Measurements from ENCODE around the gene LPXN.

LPXN gene

DNA sequence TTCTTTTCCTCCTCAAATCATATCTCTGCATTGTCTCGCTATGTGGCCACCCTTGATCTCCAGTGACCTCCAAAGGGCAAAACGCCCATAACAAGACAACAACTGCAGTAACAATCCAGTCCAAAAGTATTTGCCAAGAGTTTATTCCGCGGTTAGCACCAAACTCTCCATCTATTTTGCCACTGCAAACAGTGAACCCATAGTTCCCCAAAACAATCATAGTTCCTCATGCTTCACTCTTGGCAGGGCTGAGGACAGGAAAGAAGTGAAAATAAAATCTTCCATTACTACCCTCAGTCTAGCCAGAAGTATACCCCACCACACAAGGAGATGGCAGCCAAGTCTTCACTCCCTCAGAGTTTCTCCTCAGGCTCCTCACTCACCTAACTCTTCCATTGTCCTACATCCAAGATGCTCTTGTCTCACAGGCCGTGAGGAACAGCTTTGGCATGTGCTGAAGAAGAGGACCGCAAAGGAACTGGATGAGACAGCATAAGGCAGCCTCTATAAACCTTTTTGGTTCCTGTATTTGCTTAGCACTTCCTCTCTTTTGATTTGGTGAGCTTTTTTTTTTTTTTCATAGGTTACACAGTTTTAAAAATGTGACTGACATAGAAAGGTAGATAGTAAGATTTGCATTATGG, at the start of gene LPXN:
Gene LPXN, minus strand, starts transcription at position 480 of the 644 bp plus-strand sequence. Its CDS starts 84 bp downstream, at position 396.
- peak in 1 of 10 donors; percentile 14 for DNase-seq
- intact Hi-C loops (cut with DNase I), result loop anchor here (2.0 kb wide), 1 partner anchor 99 kb away; no protein-coding TSS in a partner anchor

GRCh38 chr11:58625086-58625485, 49.4 kb upstream of the LPXN start:
- DNase-seq, result no peak
- intact Hi-C loops (cut with DNase I), result no loop called here

GRCh38 chr11:58622344-58622743, 46.7 kb upstream of the LPXN start, which contains the start of gene CNTF:
CNTF (plus strand) TSS chr11:58622665; CDS start chr11:58622753, 88 bp downstream.
- intact Hi-C loops (cut with DNase I), result no loop called here
- no peak for DNase-seq

GRCh38 chr11:58621586-58622262, 46.1 kb upstream of the LPXN start:
- intact Hi-C loops (cut with DNase I), result no loop called here
- DNase-seq, result no peak

- DNase-seq, result peak in 1 of 10 donors; percentile 26
- intact Hi-C loops (cut with DNase I), result loop anchor here (5.0 kb wide), 1 partner anchor 36 kb away; no protein-coding TSS in a partner anchor
Measured at GRCh38 chr11:58617976-58618557, 42.4 kb upstream of the LPXN start.

DNA sequence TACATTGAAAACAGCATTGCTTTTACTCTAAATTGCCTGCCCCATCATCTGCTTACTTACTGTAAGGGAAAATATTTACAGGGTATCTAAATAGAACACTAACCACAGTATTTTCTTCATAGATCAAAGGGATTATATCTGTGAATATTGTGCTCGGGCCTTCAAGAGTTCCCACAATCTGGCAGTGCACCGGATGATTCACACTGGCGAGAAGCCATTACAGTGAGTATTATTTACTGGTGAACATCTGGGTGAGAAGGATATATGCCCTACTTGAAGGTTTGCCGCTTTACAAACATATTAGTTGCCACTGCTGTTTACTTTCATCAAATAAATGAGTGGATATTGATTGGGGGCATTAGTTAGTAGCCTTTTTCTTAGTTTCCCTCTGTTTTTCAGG, 40.9 kb upstream of the LPXN start:
- intact Hi-C loops (cut with DNase I), result loop anchor here (5.0 kb wide), 1 partner anchor 34 kb away; no protein-coding TSS in a partner anchor
- no peak for DNase-seq

DNA sequence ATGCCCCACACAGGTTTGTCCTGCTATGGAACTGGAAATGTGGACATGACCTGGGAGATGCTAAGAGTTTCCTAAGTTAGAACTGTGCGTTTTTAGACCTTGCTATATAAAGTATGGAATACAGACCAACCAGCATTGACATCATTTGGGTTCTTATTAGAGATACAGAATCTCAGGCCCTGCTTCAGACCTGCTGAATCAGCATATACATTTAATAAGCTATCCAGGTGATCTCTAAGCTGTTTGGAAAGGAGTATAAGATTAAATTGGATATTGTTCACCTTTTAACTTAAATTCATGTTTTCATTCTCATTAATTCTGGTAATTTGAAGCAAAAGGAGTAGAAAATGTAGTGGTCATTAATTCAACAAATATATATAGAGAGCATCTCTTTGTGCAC, 39.9 kb upstream of the LPXN start:
- intact Hi-C loops (cut with DNase I), result loop anchor here (5.0 kb wide), 1 partner anchor 33 kb away; no protein-coding TSS in a partner anchor
- DNase-seq, result no peak

DNA sequence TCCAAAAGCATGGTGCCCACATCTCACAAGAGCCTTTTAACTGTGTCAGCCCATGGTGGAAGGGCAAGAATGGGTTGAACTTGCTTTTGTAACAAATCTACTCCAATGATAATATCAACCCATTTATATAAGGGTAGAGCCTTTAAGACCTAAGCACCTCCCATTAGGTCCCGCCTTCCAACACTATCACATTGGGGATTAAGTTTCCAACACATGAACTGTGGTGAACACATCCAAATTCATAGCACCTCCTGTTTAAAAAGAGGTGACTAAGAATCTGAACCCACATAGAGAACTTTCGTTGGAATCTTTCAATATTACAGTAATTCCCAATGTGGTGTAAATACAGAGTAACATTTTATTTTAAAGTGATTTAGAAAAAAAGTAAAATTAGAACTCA, 37.6 kb upstream of the LPXN start:
- DNase-seq, result no peak
- intact Hi-C loops (cut with DNase I), result no loop called here

GRCh38 chr11:58609723-58610122, 34.1 kb upstream of the LPXN start:
- no peak for DNase-seq
- intact Hi-C loops (cut with DNase I), result no loop called here

DNA sequence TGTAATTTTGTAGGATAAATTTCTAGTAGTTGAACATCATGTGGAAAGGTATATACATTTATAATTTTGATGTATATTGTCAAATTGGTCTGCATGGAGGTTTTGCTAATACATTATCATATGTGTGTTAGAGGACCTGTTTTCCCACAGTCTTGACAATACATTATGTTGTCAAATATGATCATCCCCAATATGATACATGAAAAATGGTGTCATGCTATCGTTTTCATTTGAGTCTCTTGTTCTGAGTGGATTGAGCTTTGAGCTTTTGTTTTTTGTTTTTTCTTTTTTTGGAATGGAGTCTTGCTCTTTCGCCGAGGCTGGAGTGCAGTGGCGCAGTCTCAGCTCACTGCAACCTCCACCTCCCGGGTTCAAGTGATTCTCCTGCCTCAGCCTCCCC, 32.7 kb upstream of the LPXN start:
- DNase-seq, result no peak
- intact Hi-C loops (cut with DNase I), result no loop called here

GRCh38 chr11:58606930-58607714, 31.5 kb upstream of the LPXN start:
- DNase-seq, result no peak
- intact Hi-C loops (cut with DNase I), result no loop called here

DNA sequence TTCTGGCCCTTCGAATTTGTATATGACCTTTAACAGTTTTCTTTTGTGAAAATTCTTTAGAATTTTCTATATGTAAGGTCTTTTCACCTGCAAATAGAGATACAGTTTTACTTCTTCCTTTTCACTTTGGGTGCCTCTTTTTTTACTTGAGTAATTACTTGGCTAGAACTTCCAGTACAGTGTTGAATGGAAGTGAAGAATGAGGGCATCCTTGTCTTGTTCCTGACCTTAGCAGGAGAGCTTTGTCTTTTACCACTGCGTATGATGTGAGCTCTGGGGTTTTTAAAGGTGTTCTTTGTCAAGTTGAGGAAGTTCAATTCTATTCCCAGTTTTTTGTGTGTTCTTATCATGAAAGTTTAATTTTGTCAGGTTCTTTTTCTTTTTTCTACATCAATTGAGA, 24.9 kb upstream of the LPXN start:
- DNase-seq, result no peak
- intact Hi-C loops (cut with DNase I), result no loop called here

GRCh38 chr11:58597486-58598144, 22.0 kb upstream of the LPXN start:
- intact Hi-C loops (cut with DNase I), result no loop called here
- DNase-seq, result no peak

GRCh38 chr11:58596621-58597020, 21.0 kb upstream of the LPXN start:
- no peak for DNase-seq
- intact Hi-C loops (cut with DNase I), result no loop called here

- intact Hi-C loops (cut with DNase I), result no loop called here
- DNase-seq, result no peak
Measured at GRCh38 chr11:58594826-58595225, 19.2 kb upstream of the LPXN start.

DNA sequence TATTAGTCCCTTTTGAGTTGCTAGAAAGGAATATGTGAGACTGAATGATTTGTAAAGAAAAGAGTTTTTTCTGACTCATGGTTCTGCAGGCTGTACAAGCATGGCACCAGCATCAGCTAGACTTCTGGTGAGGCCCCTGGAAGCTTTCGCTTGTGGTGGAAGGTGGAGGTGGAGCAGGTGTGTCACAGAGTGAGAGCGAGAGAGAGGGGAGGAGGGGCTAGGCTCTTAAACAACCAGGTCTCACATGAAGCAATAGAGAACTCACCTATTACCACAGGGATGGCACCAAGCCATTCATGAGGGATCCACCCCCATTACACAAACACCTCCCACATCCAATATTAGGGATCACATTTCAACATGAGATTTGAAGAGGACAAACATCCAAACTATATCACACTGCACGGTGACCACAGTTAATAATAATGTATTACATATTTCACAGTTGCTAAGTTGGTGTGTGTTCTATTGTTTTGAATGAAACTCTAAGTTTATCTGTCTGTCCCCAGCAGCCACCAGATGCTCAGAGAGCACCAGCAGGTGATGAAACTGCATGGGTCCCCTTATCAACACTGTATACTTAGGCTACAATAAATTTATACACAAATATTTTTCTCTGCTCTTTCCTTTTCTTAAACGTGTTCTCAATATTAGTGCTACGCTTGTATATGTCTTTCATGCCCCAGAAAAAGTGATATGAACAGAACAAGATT, 17.3 kb upstream of the LPXN start:
- peak in 1 of 10 donors; percentile 26 for DNase-seq
- intact Hi-C loops (cut with DNase I), result no loop called here

GRCh38 chr11:58591659-58592058, 16.0 kb upstream of the LPXN start:
- DNase-seq, result no peak
- intact Hi-C loops (cut with DNase I), result no loop called here

DNA sequence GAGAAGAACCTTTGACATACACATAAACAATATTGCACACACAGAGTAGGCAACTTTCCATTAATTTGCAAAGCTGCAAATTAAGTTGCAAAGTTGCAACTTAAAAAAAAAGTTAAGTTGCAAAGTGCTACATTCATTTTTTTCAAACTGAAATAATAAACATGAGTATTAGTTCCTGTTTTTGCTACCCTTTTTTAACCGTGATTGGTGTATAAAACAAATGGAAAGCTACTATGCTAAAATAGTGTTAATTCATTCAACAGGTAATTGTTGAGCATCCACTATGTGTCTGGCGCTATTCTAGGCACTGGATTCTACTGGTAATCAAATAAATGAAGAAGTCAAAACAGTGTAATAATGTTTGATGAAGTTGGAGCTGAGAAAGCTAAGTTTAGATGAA, 11.3 kb upstream of the LPXN start:
- intact Hi-C loops (cut with DNase I), result no loop called here
- DNase-seq, result no peak

DNA sequence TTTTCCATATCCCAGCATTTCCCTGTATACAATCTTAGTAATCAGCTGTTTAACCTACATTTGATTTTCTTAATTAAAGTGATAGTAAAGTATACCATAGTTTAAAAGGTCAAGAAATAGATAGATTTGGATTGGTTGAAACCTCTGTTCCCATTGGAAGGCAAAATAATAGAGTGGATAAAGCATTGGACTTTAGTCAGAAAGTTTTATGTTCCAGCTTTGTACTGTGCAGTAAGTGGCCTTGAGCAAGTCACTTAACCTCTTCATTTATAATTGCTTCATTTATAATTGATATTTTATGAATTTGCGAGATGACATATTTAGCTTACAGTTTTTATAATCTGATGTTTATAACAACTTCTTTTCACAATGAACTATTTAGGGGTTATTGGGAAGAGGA, 6.8 kb upstream of the LPXN start:
- DNase-seq, result no peak
- intact Hi-C loops (cut with DNase I), result loop anchor here (5.0 kb wide), 1 partner anchor 35 kb away; no protein-coding TSS in a partner anchor

GRCh38 chr11:58580311-58580710, 4.7 kb upstream of the LPXN start:
- no peak for DNase-seq
- intact Hi-C loops (cut with DNase I), result loop anchor here (5.0 kb wide), 1 partner anchor 37 kb away; no protein-coding TSS in a partner anchor
